Muscle layer of duodenum (tissue), 2 donors: ENCODE measurements around the gene HPGD.
A peak's percentile ranks its signal among the peaks of the same experiment; 100 is the strongest.

Experiments
- H3K27ac ChIP-seq: one replicate; pipeline ENCODE4 v1.7.0; 2013; ENCODE audit warnings: mild to moderate bottlenecking, low read length
- H3K27me3 ChIP-seq: one replicate; pipeline ENCODE4 v1.7.0; 2013; ENCODE audit warnings: low read depth, mild to moderate bottlenecking, control low read depth, low read length
- H3K36me3 ChIP-seq, 2 donors: one replicate each; pipeline ENCODE4 v1.7.0; 2013; ENCODE audit warnings: low read length in 2 of 2, control low read depth in 1 of 2, mild to moderate bottlenecking in 1 of 2; ENCODE audit not compliant: insufficient read depth in 2 of 2, control insufficient read depth in 1 of 2
- H3K4me1 ChIP-seq, 2 donors: one replicate each; pipeline ENCODE4 v1.7.0; 2013; ENCODE audit warnings: low read length in 2 of 2, mild to moderate bottlenecking in 2 of 2, control low read depth in 1 of 2, moderate library complexity in 1 of 2; ENCODE audit not compliant: insufficient read depth in 2 of 2, control insufficient read depth in 1 of 2
- H3K4me3 ChIP-seq, 2 donors: one replicate each; pipeline ENCODE4 v1.7.0; 2013; ENCODE audit warnings: low read length in 2 of 2, low read depth in 1 of 2, mild to moderate bottlenecking in 1 of 2
- H3K9me3 ChIP-seq, 2 donors: one replicate each; pipeline ENCODE4 v1.7.0; 2013; ENCODE audit warnings: low read length in 2 of 2, control low read depth in 1 of 2, mild to moderate bottlenecking in 1 of 2; ENCODE audit not compliant: control insufficient read depth in 1 of 2
- donor health status: healthy.

Gene HPGD

DNA sequence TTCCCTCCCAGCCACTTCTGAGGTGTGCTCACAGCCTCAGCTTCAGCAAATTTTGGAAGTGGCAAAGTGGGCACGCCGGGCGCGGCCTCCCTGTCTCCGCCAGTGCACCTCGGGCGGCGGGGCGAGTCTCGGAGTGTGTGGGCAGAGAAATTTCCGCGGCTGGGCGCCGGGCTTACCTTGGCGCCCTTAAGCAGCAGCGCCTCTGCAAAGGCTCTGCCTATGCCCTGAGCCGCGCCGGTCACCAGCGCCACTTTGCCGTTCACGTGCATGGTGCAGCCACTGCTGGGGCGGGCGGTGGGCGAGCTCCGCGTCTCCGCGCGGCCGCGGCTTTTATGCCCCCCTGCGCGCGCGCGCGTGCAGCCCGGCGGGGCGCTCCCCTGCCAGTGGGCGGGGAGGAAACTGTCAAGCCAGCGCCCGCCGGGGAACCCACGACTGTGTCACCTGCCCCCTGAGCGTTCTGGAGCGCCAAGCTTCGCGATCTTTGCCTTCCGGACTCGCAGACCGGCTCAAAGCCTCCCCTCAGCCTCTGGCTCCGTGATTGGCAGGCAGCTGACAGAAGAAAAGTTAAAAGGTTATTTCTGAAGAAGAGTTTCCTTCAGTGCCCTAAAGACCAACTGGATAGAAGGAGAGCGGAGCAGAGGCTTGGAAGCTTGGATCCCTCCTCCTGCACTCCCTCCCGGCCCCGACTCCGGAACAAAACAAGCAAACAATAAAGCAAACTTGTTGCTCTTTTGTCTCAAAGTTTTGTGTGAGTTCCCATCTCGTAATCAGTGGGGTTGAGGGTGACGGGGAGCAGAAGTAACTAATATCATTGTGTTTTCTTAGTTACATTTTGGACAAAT, at the start of gene HPGD:
Gene HPGD (minus strand): TSS at position 306 of the 842 bp plus-strand sequence. CDS start 37 bp downstream, at position 269.
- Histone ChIP-seq H3K4me1 (peaks cover 4 to 5% of the 10 kb centered on the region in 2 donors), H3K36me3 (no peaks in the 10 kb centered on the region), H3K27ac (peak within 1 kb of the TSS; percentile 79), H3K4me3 (peak within 1 kb of the TSS; percentile 83 to 84), H3K9me3 (no peaks in the 10 kb centered on the region), H3K27me3 (peaks cover 10% of the 10 kb centered on the region)

DNA sequence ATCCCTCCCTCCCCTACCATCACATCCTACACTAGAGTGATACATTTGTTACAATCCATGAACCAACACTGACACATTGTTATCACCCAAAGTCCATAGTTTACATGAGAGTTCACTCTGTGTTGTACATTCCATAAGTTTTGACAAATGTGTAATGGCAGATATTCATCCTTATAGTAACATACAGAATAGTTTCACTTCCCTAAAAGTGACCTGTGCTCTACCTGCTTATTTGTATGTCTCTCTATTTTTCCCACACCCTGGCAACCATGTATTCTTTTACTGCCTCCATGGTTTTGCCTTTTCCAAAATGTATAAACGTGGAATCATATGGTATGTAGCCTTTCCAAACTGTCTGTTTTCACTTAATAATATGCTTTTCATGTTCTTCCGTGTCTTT, 42.2 kb upstream of the HPGD start:
- Histone ChIP-seq H3K9me3 (no peaks in the 10 kb centered on the region), H3K36me3 (no peaks in the 10 kb centered on the region), H3K4me1 (no peaks in the 10 kb centered on the region)

DNA sequence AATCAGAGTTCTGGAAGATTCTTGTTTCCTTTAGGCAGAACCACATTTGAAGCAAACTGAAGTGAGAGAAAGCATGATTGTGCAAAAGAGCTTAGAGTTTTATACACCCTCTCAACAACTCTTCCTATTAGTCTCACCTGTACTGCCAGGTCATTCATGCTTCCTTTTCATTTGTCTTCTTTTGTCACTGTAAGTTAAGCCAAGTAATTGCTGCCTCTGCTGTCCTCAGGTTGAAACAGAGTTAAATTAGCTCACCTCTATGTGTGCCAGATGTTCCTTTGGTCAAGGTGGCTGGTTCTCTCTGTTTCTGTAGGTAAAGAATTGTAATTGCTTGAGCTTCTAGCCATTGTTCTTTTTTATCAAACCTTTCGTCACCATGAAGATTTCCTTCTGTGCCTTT, 41.1 kb upstream of the HPGD start:
- H3K9me3 ChIP-seq = no peaks in the 10 kb centered on the region
- H3K4me1 ChIP-seq = no peaks in the 10 kb centered on the region
- H3K4me3 ChIP-seq = no peak overlapping the region
- H3K27me3 ChIP-seq = no peaks in the 10 kb centered on the region
- no peaks in the 10 kb centered on the region for H3K36me3 ChIP-seq
- no peak overlapping the region for H3K27ac ChIP-seq

More for the DNA sequence above, 42.2 kb upstream of the HPGD start:
- H3K27ac ChIP-seq = no peak overlapping the region
- H3K4me3 ChIP-seq = no peak overlapping the region
- H3K27me3 ChIP-seq = no peaks in the 10 kb centered on the region

DNA sequence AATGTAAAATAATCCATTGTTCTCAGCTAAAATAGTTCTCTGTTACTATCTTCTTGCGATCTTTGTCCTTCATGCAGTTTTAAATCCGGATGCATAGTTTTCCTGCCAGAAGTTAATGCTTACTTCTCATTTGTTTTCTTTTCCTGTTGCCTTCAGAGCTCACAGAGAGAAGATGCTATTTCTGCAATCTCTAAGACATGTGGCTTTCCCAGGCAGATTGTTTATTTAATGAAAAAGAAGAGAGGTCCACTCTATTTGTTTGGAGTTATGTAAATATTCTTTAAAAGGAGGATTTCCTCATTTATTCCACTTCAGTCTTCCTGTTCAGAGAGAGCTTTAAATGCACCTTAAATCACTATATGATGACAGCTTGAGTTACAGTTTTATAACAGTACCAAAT, 39.3 kb upstream of the HPGD start:
- Histone ChIP-seq H3K27ac (no peak overlapping the region), H3K36me3 (no peaks in the 10 kb centered on the region), H3K9me3 (no peaks in the 10 kb centered on the region), H3K27me3 (no peaks in the 10 kb centered on the region), H3K4me1 (no peaks in the 10 kb centered on the region), H3K4me3 (no peak overlapping the region)

DNA sequence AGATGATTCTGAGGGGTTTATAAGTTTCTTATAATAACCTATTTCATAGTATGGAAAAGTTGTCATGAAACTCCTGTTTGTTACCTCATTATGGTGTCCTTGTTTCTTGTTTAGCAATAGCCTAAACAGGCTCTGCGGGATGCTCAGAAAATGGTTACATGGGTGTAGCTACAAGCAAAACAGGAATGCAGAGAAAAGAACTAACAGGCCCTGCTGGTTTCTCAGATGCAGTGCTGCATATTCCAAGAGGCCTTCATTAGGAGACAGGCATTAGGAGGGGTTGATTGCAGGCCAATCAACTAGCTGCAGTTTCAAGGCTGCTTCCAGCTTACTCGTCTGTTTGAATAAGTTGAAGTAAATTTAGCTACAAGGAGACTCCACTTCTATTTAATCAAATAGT, 37.6 kb upstream of the HPGD start:
- H3K27ac ChIP-seq = no peak overlapping the region
- H3K4me3 ChIP-seq = no peak overlapping the region
- no peaks in the 10 kb centered on the region for H3K36me3 ChIP-seq
- H3K4me1 ChIP-seq = no peaks in the 10 kb centered on the region
- no peaks in the 10 kb centered on the region for H3K27me3 ChIP-seq
- H3K9me3 ChIP-seq = no peaks in the 10 kb centered on the region

- Histone ChIP-seq H3K36me3 (no peaks in the 10 kb centered on the region), H3K4me3 (no peak overlapping the region), H3K4me1 (no peaks in the 10 kb centered on the region), H3K27ac (peak overlapping the region; percentile 50), H3K27me3 (no peaks in the 10 kb centered on the region), H3K9me3 (peaks cover 0 to 2% of the 10 kb centered on the region in 2 donors)
Measured at GRCh38 chr4:174555789-174556630, 33.7 kb upstream of the HPGD start.

GRCh38 chr4:174554231-174554728, 32.0 kb upstream of the HPGD start:
- H3K27ac ChIP-seq = no peak overlapping the region
- peaks cover 0 to 2% of the 10 kb centered on the region in 2 donors for H3K9me3 ChIP-seq
- H3K4me1 ChIP-seq = no peaks in the 10 kb centered on the region
- H3K27me3 ChIP-seq = no peaks in the 10 kb centered on the region
- H3K4me3 ChIP-seq = no peak overlapping the region
- no peaks in the 10 kb centered on the region for H3K36me3 ChIP-seq

DNA sequence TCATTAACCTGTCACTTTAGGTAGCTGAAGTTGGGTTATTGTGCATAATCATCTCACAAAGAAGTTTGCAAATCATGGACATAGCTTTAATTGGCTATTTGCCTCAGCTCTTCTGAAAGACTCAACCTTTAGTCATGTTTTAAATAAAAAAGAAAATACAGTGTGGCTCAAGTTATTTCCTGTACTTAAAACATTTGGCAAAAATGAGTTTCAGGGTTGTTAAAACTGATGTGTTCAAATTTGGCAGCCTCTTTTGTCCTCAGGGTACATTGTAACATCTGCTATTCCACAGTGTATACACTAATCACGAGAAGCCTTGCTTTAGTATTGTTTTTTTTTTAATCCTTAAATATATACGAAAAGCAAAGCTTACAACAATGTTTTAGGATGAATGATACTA, 31.5 kb upstream of the HPGD start:
- Histone ChIP-seq H3K27ac (no peak overlapping the region), H3K36me3 (no peaks in the 10 kb centered on the region), H3K4me1 (no peaks in the 10 kb centered on the region), H3K4me3 (no peak overlapping the region), H3K9me3 (peaks cover 0 to 2% of the 10 kb centered on the region in 2 donors), H3K27me3 (no peaks in the 10 kb centered on the region)

DNA sequence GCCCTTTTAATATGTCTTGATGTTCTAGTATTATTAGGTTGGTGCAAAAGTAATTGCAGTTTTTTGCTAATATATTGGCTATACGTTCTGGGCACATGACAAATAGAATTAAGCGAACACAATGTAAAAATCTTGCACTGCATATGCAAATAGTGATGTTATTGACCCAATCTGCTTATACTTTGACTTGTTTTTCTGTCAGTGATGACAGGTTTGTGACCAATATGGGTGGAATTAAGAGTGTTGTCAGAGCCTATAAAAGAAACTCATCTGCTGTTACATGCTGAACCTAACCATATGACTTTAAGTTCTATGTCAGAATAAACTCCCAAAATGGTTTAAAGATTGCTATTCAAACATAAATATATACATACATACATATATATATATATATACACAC, 30.7 kb upstream of the HPGD start:
- Histone ChIP-seq H3K27ac (no peak overlapping the region), H3K4me1 (no peaks in the 10 kb centered on the region), H3K27me3 (no peaks in the 10 kb centered on the region), H3K36me3 (no peaks in the 10 kb centered on the region), H3K4me3 (no peak overlapping the region), H3K9me3 (peaks cover 0 to 2% of the 10 kb centered on the region in 2 donors)

DNA sequence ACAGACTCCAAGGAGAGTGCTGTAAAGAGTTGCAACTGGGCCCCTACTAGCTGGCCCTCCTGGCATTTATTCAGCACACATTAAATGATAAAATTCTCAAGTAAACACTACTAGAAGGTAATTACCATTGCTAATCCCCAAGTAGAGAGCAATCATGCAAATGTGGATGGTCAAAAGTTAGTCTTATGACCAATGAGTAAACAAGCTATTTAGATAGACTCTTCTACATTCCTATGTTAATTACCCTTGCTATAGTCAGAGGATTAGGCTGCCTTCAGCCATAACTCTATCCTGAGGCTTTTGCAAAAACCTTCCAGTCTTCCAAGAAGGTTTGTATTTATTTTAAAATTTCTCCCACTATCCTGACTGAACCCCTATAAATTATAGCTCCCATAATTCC, 28.3 kb upstream of the HPGD start:
- Histone ChIP-seq H3K27ac (no peak overlapping the region), H3K27me3 (no peaks in the 10 kb centered on the region), H3K9me3 (peaks cover 0 to 2% of the 10 kb centered on the region in 2 donors), H3K36me3 (no peaks in the 10 kb centered on the region), H3K4me3 (no peak overlapping the region), H3K4me1 (no peaks in the 10 kb centered on the region)

GRCh38 chr4:174549721-174550120, 27.4 kb upstream of the HPGD start:
- Histone ChIP-seq H3K4me1 (no peaks in the 10 kb centered on the region), H3K36me3 (no peaks in the 10 kb centered on the region), H3K27ac (no peak overlapping the region), H3K4me3 (no peak overlapping the region), H3K9me3 (peaks cover 0 to 2% of the 10 kb centered on the region in 2 donors), H3K27me3 (no peaks in the 10 kb centered on the region)
